ENCODE results near the gene SBSN.

SBSN gene

GRCh38 chr19:35474104-35474503, 54.0 kb downstream of the SBSN start:
- Histone ChIP-seq H3K9me3 (ENCODE audit: control insufficient read depth, insufficient read depth, low read length) (no peaks in the 10 kb centered on the region), H3K9ac (ENCODE audit: low read depth, low read length) (no peak overlapping the region), H3K36me3 (ENCODE audit: control insufficient read depth, insufficient read depth, low read length) (no peaks in the 10 kb centered on the region), H3K4me1 (ENCODE audit: control insufficient read depth, insufficient read depth, low read length) (peaks cover 4% of the 10 kb centered on the region), H3K27me3 (ENCODE audit: control insufficient read depth, insufficient read depth, low read length) (no peaks in the 10 kb centered on the region), H3K4me3 (ENCODE audit: low read depth, low read length) (no peak overlapping the region)

Data from iPS-15b (cell line).